WTC11 (cell line): ENCODE measurements around the gene ANK2. TPM values are rescaled to one million over a fixed set of nuclear protein-coding genes. Genes with fewer than 3 reads are reported as not detected.
A peak's percentile ranks its signal among the peaks of the same experiment; 100 is the strongest.

Experiments used
- ATAC-seq: fragments of 200-7000 bp; cut with Tn5 transposase; 2 replicates; pipeline ENCODE4 v1.10.0; 2021; ENCODE audit warnings: mild to moderate bottlenecking, moderate library complexity
- CTCF ChIA-PET: fragments of 300-600 bp; sonication (Branson Sonifier 250); formaldehyde crosslinking; loops from one replicate; lab custom pipeline; 2021; ENCODE audit warnings: antibody characterized with exemption; lab: Charles Lee
- POLR2A ChIA-PET: fragments of 350-600 bp; sonication (Branson Sonifier 250); formaldehyde crosslinking; loops from one replicate; lab custom pipeline; 2021; ENCODE audit warnings: antibody characterized with exemption; lab: Charles Lee
- DNase-seq: peaks from one replicate; pipeline ENCODE4 v3.0.0; 2021; ENCODE audit warnings: low spot score
- H3K27ac Mint-ChIP-seq: 2 replicates; pipeline ENCODE4 v1.8.0; 2021; ENCODE audit warnings: mixed read lengths
- H3K27me3 Mint-ChIP-seq: 2 replicates; pipeline ENCODE4 v1.8.0; 2021; ENCODE audit warnings: low read depth, mild to moderate bottlenecking, moderate library complexity, mixed read lengths
- H3K36me3 Mint-ChIP-seq: 2 replicates; pipeline ENCODE4 v1.8.0; 2021; ENCODE audit warnings: mixed read lengths
- H3K4me1 Mint-ChIP-seq: 2 replicates; pipeline ENCODE4 v1.8.0; 2022; ENCODE audit warnings: mixed read lengths
- H3K4me3 Mint-ChIP-seq: 2 replicates; pipeline ENCODE4 v1.8.0; 2021; ENCODE audit warnings: mild to moderate bottlenecking, moderate library complexity, mixed read lengths
- H3K9me3 Mint-ChIP-seq: 2 replicates; pipeline ENCODE4 v1.8.0; 2021; ENCODE audit warnings: mixed read lengths
- ETV6 ChIP-seq: sonication (generic); formaldehyde crosslinking; IDR thresholded peaks from 2 replicates; pipeline ENCODE4 v1.8.1; 2022; ENCODE audit warnings: mild to moderate bottlenecking, missing genetic modification reagents
- IRF2 ChIP-seq: sonication (generic); formaldehyde crosslinking; IDR thresholded peaks from 2 replicates; pipeline ENCODE4 v1.8.0; 2022; ENCODE audit warnings: low read depth, missing genetic modification reagents, borderline replicate concordance
- KAT7 ChIP-seq: sonication (generic); formaldehyde crosslinking; IDR thresholded peaks from 2 replicates; pipeline ENCODE4 v1.8.1; 2023; ENCODE audit warnings: missing genetic modification reagents, mild to moderate bottlenecking, borderline replicate concordance
- NFATC4 ChIP-seq: fragments of 250-450 bp; sonication (Bioruptor Pico); IDR thresholded peaks from 2 replicates; pipeline ENCODE4 v1.9.0; 2021; ENCODE audit warnings: mild to moderate bottlenecking
- OVOL2 ChIP-seq: fragments of 250-450 bp; sonication (Bioruptor Pico); IDR thresholded peaks from 2 replicates; pipeline ENCODE4 v1.9.0; 2021; ENCODE audit warnings: mild to moderate bottlenecking, borderline replicate concordance
- PRRX2 ChIP-seq: fragments of 250-450 bp; sonication (Bioruptor Pico); IDR thresholded peaks from 2 replicates; pipeline ENCODE4 v1.8.0; 2021; ENCODE audit warnings: mild to moderate bottlenecking
- SP1 ChIP-seq: sonication (generic); formaldehyde crosslinking; conservative IDR thresholded peaks from 2 replicates; pipeline ENCODE4 v1.8.1; 2022; ENCODE audit warnings: missing genetic modification reagents
- TEAD1 ChIP-seq: sonication (generic); formaldehyde crosslinking; IDR thresholded peaks from 2 replicates; pipeline ENCODE4 v1.8.0; 2022; ENCODE audit warnings: mild to moderate bottlenecking, missing genetic modification reagents
- ZNF138 ChIP-seq: sonication (generic); formaldehyde crosslinking; conservative IDR thresholded peaks from 2 replicates; pipeline ENCODE4 v1.8.1; 2022; ENCODE audit warnings: mild to moderate bottlenecking, moderate library complexity, missing genetic modification reagents
- ZNF219 ChIP-seq: sonication (generic); formaldehyde crosslinking; IDR thresholded peaks from 2 replicates; pipeline ENCODE4 v1.8.0; 2023; ENCODE audit warnings: missing genetic modification reagents, mild to moderate bottlenecking, borderline replicate concordance
- ZNF317 ChIP-seq: sonication (generic); formaldehyde crosslinking; IDR thresholded peaks from 2 replicates; pipeline ENCODE4 v1.8.1; 2023; ENCODE audit warnings: low read depth, mild to moderate bottlenecking, moderate library complexity, missing genetic modification reagents, borderline replicate concordance
- ZNF396 ChIP-seq: fragments of 250-450 bp; sonication (Bioruptor Pico); IDR thresholded peaks from 2 replicates; pipeline ENCODE4 v1.8.0; 2021; ENCODE audit warnings: mild to moderate bottlenecking, moderate library complexity, borderline replicate concordance
- total RNA-seq: library from RNA; stranded (reverse); gene quantifications from 3 replicates; pipeline ENCODE4 v1.2.3, GENCODE V29; 2021
- TF ChIP-seq, protein P1 (sequence below): fragments of 200-600 bp; IDR thresholded peaks from 2 replicates; pipeline ENCODE4 v1.8.0; 2022; ENCODE audit warnings: antibody characterized with exemption
- TF ChIP-seq, protein P2 (sequence below): sonication (generic); formaldehyde crosslinking; IDR thresholded peaks from 2 replicates; pipeline ENCODE4 v1.8.0; 2023; ENCODE audit warnings: missing genetic modification reagents, mild to moderate bottlenecking, borderline replicate concordance
- TF ChIP-seq, protein P3 (sequence below): sonication (generic); formaldehyde crosslinking; IDR thresholded peaks from 2 replicates; pipeline ENCODE4 v1.8.0; 2023; ENCODE audit warnings: missing genetic modification reagents
- TF ChIP-seq, protein P4 (sequence below): sonication (generic); formaldehyde crosslinking; IDR thresholded peaks from 2 replicates; pipeline ENCODE4 v1.8.1; 2022; ENCODE audit warnings: low read depth, missing genetic modification reagents, borderline replicate concordance
- TF ChIP-seq, protein P5 (sequence below): sonication (generic); formaldehyde crosslinking; IDR thresholded peaks from 2 replicates; pipeline ENCODE4 v1.8.0; 2022; ENCODE audit warnings: mild to moderate bottlenecking, missing genetic modification reagents
- TF ChIP-seq, protein P6 (sequence below): fragments of 250-450 bp; sonication (Bioruptor Pico); IDR thresholded peaks from 2 replicates; pipeline ENCODE4 v1.9.0; 2021; ENCODE audit warnings: mild to moderate bottlenecking, borderline replicate concordance

ANK2 gene
- total RNA-seq, 1 experiment from 2014 or later, result 27.9 TPM

DNA sequence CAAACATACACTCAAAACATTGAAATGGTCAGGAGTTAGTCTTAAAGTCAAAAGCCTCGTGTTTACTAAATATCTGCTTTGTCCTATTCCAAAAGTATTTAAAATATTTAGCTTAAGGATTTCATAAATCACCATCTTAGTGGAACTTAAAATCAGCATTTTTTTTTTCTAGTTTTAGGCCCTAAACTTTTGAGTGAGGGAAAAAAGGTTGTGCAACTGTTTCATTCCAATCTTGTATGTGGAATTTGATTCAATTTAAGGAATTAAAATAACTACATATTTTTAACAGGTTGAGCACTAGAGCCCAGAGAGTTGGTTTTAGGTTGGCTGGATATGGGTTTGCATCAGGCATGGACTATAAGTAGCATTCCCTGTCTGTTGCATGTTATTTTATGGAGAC, 35.7 kb upstream of the ANK2 start:
- no peaks in the 10 kb centered on the region for H3K36me3 Mint-ChIP-seq
- POLR2A ChIA-PET, result no interaction called here

DNA sequence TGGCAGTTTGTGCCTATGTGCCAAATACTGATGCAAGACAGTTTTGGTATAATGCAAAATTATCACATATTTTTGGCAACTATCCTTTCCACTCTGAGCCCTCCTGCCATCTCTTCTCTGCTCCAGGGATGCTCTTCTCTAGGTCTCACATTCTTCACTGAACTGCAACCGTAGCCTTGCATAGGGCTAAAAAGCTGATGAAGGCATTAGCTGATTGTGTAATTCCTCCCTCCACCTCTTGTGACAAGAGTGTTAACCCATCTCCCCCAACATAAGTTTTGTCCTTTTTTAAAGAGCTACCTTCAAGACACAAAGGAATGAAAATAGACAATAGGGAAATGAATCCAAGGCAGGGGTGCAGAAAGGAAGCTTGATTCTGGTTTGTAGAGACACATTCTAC, 33.1 kb upstream of the ANK2 start:
- ATAC-seq (peak; percentile 44; the same call in 1 of the 2 replicates), DNase-seq (no peak)
- no peaks in the 10 kb centered on the region for H3K36me3 Mint-ChIP-seq
- no peaks in the 10 kb centered on the region for H3K27me3 Mint-ChIP-seq
- no peaks in the 10 kb centered on the region for H3K4me1 Mint-ChIP-seq
- CTCF ChIA-PET, result interaction anchor here (1.0 to 1.1 kb wide), 2 partner anchors 11 to 65 kb away, joined by 3 to 4 read pairs; no protein-coding TSS in a partner anchor
- no peak overlapping the region for H3K27ac Mint-ChIP-seq
- POLR2A ChIA-PET, result no interaction called here
- H3K4me3 Mint-ChIP-seq, result no peak overlapping the region
- H3K9me3 Mint-ChIP-seq, result no peaks in the 10 kb centered on the region
- TF ChIP-seq, protein P1, sequence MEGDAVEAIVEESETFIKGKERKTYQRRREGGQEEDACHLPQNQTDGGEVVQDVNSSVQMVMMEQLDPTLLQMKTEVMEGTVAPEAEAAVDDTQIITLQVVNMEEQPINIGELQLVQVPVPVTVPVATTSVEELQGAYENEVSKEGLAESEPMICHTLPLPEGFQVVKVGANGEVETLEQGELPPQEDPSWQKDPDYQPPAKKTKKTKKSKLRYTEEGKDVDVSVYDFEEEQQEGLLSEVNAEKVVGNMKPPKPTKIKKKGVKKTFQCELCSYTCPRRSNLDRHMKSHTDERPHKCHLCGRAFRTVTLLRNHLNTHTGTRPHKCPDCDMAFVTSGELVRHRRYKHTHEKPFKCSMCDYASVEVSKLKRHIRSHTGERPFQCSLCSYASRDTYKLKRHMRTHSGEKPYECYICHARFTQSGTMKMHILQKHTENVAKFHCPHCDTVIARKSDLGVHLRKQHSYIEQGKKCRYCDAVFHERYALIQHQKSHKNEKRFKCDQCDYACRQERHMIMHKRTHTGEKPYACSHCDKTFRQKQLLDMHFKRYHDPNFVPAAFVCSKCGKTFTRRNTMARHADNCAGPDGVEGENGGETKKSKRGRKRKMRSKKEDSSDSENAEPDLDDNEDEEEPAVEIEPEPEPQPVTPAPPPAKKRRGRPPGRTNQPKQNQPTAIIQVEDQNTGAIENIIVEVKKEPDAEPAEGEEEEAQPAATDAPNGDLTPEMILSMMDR, result no peak
- TF ChIP-seq IRF2 (CRISPR knock-in tag) (no peak), ZNF317 (CRISPR knock-in tag) (no peak), ZNF138 (no peak), ZNF396 (CRISPR knock-in tag) (no peak), ZNF219 (CRISPR knock-in tag) (no peak), KAT7 (CRISPR knock-in tag) (no peak), PRRX2 (no peak), TEAD1 (CRISPR knock-in tag) (no peak), NFATC4 (no peak), OVOL2 (CRISPR knock-in tag) (no peak)
- TF ChIP-seq, protein P2, sequence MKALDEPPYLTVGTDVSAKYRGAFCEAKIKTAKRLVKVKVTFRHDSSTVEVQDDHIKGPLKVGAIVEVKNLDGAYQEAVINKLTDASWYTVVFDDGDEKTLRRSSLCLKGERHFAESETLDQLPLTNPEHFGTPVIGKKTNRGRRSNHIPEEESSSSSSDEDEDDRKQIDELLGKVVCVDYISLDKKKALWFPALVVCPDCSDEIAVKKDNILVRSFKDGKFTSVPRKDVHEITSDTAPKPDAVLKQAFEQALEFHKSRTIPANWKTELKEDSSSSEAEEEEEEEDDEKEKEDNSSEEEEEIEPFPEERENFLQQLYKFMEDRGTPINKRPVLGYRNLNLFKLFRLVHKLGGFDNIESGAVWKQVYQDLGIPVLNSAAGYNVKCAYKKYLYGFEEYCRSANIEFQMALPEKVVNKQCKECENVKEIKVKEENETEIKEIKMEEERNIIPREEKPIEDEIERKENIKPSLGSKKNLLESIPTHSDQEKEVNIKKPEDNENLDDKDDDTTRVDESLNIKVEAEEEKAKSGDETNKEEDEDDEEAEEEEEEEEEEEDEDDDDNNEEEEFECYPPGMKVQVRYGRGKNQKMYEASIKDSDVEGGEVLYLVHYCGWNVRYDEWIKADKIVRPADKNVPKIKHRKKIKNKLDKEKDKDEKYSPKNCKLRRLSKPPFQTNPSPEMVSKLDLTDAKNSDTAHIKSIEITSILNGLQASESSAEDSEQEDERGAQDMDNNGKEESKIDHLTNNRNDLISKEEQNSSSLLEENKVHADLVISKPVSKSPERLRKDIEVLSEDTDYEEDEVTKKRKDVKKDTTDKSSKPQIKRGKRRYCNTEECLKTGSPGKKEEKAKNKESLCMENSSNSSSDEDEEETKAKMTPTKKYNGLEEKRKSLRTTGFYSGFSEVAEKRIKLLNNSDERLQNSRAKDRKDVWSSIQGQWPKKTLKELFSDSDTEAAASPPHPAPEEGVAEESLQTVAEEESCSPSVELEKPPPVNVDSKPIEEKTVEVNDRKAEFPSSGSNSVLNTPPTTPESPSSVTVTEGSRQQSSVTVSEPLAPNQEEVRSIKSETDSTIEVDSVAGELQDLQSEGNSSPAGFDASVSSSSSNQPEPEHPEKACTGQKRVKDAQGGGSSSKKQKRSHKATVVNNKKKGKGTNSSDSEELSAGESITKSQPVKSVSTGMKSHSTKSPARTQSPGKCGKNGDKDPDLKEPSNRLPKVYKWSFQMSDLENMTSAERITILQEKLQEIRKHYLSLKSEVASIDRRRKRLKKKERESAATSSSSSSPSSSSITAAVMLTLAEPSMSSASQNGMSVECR, result no peak
- TF ChIP-seq, protein P3, sequence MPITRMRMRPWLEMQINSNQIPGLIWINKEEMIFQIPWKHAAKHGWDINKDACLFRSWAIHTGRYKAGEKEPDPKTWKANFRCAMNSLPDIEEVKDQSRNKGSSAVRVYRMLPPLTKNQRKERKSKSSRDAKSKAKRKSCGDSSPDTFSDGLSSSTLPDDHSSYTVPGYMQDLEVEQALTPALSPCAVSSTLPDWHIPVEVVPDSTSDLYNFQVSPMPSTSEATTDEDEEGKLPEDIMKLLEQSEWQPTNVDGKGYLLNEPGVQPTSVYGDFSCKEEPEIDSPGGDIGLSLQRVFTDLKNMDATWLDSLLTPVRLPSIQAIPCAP, result no peak
- TF ChIP-seq, protein P4, sequence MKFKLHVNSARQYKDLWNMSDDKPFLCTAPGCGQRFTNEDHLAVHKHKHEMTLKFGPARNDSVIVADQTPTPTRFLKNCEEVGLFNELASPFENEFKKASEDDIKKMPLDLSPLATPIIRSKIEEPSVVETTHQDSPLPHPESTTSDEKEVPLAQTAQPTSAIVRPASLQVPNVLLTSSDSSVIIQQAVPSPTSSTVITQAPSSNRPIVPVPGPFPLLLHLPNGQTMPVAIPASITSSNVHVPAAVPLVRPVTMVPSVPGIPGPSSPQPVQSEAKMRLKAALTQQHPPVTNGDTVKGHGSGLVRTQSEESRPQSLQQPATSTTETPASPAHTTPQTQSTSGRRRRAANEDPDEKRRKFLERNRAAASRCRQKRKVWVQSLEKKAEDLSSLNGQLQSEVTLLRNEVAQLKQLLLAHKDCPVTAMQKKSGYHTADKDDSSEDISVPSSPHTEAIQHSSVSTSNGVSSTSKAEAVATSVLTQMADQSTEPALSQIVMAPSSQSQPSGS (CRISPR knock-in tag), result no peak
- TF ChIP-seq, protein P5, sequence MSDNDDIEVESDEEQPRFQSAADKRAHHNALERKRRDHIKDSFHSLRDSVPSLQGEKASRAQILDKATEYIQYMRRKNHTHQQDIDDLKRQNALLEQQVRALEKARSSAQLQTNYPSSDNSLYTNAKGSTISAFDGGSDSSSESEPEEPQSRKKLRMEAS (CRISPR knock-in tag), result no peak

More for the DNA sequence above, 35.7 kb upstream of the ANK2 start:
- no peak for TF ChIP-seq ETV6 (CRISPR knock-in tag)
- no peak for TF ChIP-seq SP1 (CRISPR knock-in tag)
- TF ChIP-seq, protein P6, sequence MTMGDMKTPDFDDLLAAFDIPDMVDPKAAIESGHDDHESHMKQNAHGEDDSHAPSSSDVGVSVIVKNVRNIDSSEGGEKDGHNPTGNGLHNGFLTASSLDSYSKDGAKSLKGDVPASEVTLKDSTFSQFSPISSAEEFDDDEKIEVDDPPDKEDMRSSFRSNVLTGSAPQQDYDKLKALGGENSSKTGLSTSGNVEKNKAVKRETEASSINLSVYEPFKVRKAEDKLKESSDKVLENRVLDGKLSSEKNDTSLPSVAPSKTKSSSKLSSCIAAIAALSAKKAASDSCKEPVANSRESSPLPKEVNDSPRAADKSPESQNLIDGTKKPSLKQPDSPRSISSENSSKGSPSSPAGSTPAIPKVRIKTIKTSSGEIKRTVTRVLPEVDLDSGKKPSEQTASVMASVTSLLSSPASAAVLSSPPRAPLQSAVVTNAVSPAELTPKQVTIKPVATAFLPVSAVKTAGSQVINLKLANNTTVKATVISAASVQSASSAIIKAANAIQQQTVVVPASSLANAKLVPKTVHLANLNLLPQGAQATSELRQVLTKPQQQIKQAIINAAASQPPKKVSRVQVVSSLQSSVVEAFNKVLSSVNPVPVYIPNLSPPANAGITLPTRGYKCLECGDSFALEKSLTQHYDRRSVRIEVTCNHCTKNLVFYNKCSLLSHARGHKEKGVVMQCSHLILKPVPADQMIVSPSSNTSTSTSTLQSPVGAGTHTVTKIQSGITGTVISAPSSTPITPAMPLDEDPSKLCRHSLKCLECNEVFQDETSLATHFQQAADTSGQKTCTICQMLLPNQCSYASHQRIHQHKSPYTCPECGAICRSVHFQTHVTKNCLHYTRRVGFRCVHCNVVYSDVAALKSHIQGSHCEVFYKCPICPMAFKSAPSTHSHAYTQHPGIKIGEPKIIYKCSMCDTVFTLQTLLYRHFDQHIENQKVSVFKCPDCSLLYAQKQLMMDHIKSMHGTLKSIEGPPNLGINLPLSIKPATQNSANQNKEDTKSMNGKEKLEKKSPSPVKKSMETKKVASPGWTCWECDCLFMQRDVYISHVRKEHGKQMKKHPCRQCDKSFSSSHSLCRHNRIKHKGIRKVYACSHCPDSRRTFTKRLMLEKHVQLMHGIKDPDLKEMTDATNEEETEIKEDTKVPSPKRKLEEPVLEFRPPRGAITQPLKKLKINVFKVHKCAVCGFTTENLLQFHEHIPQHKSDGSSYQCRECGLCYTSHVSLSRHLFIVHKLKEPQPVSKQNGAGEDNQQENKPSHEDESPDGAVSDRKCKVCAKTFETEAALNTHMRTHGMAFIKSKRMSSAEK (CRISPR knock-in tag), result no peak
- TF ChIP-seq, protein P4 (CRISPR knock-in tag), result no peak
- DNase-seq (no peak), ATAC-seq (no peak)
- H3K27ac Mint-ChIP-seq, result no peak overlapping the region
- no peak overlapping the region for H3K4me3 Mint-ChIP-seq
- H3K9me3 Mint-ChIP-seq, result no peaks in the 10 kb centered on the region
- H3K4me1 Mint-ChIP-seq, result 0 out of 2 replicates have a peak, but pooled peaks cover 5% of the 10 kb centered on the region
- H3K27me3 Mint-ChIP-seq, result no peaks in the 10 kb centered on the region
- CTCF ChIA-PET, result no interaction called here
